ENCODE results near the gene RPL41. TPM values are rescaled to one million over a fixed set of nuclear protein-coding genes. Genes with fewer than 3 reads are reported as not detected.

The RPL41 gene
- total RNA-seq, 1 experiment from 2014 or later, result 3,475 TPM

DNA sequence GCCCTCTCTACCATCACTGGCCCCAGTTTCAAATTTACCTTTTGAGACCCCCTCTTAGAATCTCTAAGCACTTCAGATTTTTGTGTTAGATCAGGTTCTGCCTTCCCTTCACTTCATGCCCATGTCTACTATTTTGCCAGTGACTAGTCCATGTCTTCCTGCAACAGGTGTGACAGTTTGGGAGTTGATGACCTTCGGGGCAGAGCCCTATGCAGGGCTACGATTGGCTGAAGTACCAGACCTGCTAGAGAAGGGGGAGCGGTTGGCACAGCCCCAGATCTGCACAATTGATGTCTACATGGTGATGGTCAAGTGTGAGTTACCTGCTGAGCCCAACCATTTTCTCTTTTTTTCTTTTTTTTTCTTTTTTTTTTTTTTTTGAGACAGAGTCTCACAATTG is 17.8 kb upstream of the RPL41 start:
- BruUV-seq (replicated peaks), result no TSS peak
- Histone ChIP-seq H3K4me1 (ENCODE audit: insufficient read depth, low read length, poor library complexity, severe bottlenecking) (peaks cover 6% of the 10 kb centered on the region), H3K36me3 (ENCODE audit: insufficient read depth, low read length, poor library complexity, severe bottlenecking) (no peaks in the 10 kb centered on the region), H3K27ac (ENCODE audit: low read depth, low read length, poor library complexity, severe bottlenecking) (no peak overlapping the region), H3K4me3 (ENCODE audit: low read depth, low read length, poor library complexity, severe bottlenecking) (no peak overlapping the region), H3K27me3 (replicated peaks; ENCODE audit: insufficient read depth, low read depth, low read length, poor library complexity) (peaks cover 16% of the 10 kb centered on the region), H3K9me3 (ENCODE audit: low read depth, low read length, poor library complexity, severe bottlenecking) (no peaks in the 10 kb centered on the region)
- intact Hi-C loops (cut with micrococcal nuclease; ENCODE audit: unreplicated experiment), result no loop called here
- ChIA-PET CTCF (no interaction called here), POLR2A (ENCODE audit: low non-redundant PET) (no interaction called here)
- TF ChIP-seq, protein P1, sequence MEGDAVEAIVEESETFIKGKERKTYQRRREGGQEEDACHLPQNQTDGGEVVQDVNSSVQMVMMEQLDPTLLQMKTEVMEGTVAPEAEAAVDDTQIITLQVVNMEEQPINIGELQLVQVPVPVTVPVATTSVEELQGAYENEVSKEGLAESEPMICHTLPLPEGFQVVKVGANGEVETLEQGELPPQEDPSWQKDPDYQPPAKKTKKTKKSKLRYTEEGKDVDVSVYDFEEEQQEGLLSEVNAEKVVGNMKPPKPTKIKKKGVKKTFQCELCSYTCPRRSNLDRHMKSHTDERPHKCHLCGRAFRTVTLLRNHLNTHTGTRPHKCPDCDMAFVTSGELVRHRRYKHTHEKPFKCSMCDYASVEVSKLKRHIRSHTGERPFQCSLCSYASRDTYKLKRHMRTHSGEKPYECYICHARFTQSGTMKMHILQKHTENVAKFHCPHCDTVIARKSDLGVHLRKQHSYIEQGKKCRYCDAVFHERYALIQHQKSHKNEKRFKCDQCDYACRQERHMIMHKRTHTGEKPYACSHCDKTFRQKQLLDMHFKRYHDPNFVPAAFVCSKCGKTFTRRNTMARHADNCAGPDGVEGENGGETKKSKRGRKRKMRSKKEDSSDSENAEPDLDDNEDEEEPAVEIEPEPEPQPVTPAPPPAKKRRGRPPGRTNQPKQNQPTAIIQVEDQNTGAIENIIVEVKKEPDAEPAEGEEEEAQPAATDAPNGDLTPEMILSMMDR (conservative IDR thresholded peaks at IDR 0.05; ENCODE audit: low read depth, low read length), result no peak
- no peak for TF ChIP-seq EZH2 (IDR thresholded peaks at IDR 0.05; ENCODE audit: borderline replicate concordance, low read depth, low read length, poor library complexity, severe bottlenecking)
- no peak for DNase-seq (ENCODE audit: low spot score)

DNA sequence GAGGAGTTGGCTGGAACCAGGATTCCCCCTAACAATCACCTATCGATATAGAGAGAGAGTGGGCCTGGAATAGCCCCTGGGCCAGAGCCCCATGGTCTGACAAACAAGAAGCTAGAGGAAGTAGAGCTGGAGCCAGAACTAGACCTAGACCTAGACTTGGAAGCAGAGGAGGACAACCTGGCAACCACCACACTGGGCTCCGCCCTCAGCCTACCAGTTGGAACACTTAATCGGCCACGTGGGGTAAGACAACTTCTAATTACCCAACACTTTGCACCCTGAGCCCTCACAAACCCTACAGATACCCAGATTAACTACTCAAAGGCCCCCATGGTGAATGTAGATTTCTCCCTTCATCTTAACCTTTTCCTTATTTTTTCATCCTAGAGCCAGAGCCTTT is 16.6 kb upstream of the RPL41 start:
- Histone ChIP-seq H3K4me3 (ENCODE audit: low read depth, low read length, poor library complexity, severe bottlenecking) (no peak overlapping the region), H3K4me1 (ENCODE audit: insufficient read depth, low read length, poor library complexity, severe bottlenecking) (peaks cover 6% of the 10 kb centered on the region), H3K27me3 (replicated peaks; ENCODE audit: insufficient read depth, low read depth, low read length, poor library complexity) (peaks cover 16% of the 10 kb centered on the region), H3K36me3 (ENCODE audit: insufficient read depth, low read length, poor library complexity, severe bottlenecking) (no peaks in the 10 kb centered on the region), H3K27ac (ENCODE audit: low read depth, low read length, poor library complexity, severe bottlenecking) (no peak overlapping the region), H3K9me3 (ENCODE audit: low read depth, low read length, poor library complexity, severe bottlenecking) (no peaks in the 10 kb centered on the region)
- POLR2A ChIA-PET (ENCODE audit: low non-redundant PET), result no interaction called here
- intact Hi-C loops (cut with micrococcal nuclease; ENCODE audit: unreplicated experiment), result no loop called here
- BruUV-seq (replicated peaks), result no TSS peak
- TF ChIP-seq EZH2 (IDR thresholded peaks at IDR 0.05; ENCODE audit: borderline replicate concordance, low read depth, low read length, poor library complexity, severe bottlenecking), result no peak
- TF ChIP-seq, protein P1 (conservative IDR thresholded peaks at IDR 0.05; ENCODE audit: low read depth, low read length), result no peak
- DNase-seq (ENCODE audit: low spot score), result no peak
- CTCF ChIA-PET, result no interaction called here

DNA sequence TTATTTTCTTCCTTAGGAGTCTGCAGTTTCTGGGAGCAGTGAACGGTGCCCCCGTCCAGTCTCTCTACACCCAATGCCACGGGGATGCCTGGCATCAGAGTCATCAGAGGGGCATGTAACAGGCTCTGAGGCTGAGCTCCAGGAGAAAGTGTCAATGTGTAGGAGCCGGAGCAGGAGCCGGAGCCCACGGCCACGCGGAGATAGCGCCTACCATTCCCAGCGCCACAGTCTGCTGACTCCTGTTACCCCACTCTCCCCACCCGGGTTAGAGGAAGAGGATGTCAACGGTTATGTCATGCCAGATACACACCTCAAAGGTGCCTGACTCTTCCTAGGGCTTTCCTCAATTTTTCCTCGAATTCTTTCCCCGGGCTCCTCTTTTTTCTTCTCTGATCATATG is 15.4 kb upstream of the RPL41 start:
- Histone ChIP-seq H3K4me1 (ENCODE audit: insufficient read depth, low read length, poor library complexity, severe bottlenecking) (peaks cover 8% of the 10 kb centered on the region), H3K27ac (ENCODE audit: low read depth, low read length, poor library complexity, severe bottlenecking) (no peak overlapping the region), H3K27me3 (replicated peaks; ENCODE audit: insufficient read depth, low read depth, low read length, poor library complexity) (peaks cover 13% of the 10 kb centered on the region), H3K36me3 (ENCODE audit: insufficient read depth, low read length, poor library complexity, severe bottlenecking) (peaks cover 3% of the 10 kb centered on the region), H3K9me3 (ENCODE audit: low read depth, low read length, poor library complexity, severe bottlenecking) (no peaks in the 10 kb centered on the region), H3K4me3 (ENCODE audit: low read depth, low read length, poor library complexity, severe bottlenecking) (no peak overlapping the region)
- DNase-seq (ENCODE audit: low spot score), result no peak
- intact Hi-C loops (cut with micrococcal nuclease; ENCODE audit: unreplicated experiment), result no loop called here
- TF ChIP-seq, protein P1 (conservative IDR thresholded peaks at IDR 0.05; ENCODE audit: low read depth, low read length), result no peak
- no peak for TF ChIP-seq EZH2 (IDR thresholded peaks at IDR 0.05; ENCODE audit: borderline replicate concordance, low read depth, low read length, poor library complexity, severe bottlenecking)
- BruUV-seq (replicated peaks), result no TSS peak
- ChIA-PET CTCF (no interaction called here), POLR2A (ENCODE audit: low non-redundant PET) (no interaction called here)
